Transverse colon (tissue), 3 donors: ENCODE results near the gene C6orf163.

Source experiments
- CTCF ChIP-seq, 5 experiments: fragments of 200-600 bp in 3 of 5; fragments of 450-650 bp in 2 of 5; sonication (generic) in 3 of 5; IDR thresholded peaks; 1 replicate in 2 of 5; 2 replicates in 3 of 5; pipeline ENCODE4 v1.5.1; 2016 to 2017; ENCODE audit warnings: antibody characterized with exemption in 5 of 5, inconsistent platforms in 3 of 5, mild to moderate bottlenecking in 2 of 5, moderate library complexity in 1 of 5
- POLR2A ChIP-seq: fragments of 450-650 bp; IDR thresholded peaks from one replicate; pipeline ENCODE4 v1.6.1; 2016; ENCODE audit warnings: antibody characterized with exemption, mild to moderate bottlenecking, moderate library complexity

GRCh38 chr6:87407561-87407900, 62.9 kb downstream of the C6orf163 start:
- TF ChIP-seq CTCF (IDR thresholded peaks at IDR 0.05) (no peak), POLR2A (no peak)
